Neuronal stem cell (in vitro differentiated cells): ENCODE data around the gene SEC14L1.

Experiments
- DNase-seq: peaks from one replicate; pipeline ENCODE4 v3.0.0-alpha.2; 2013; ENCODE audit warnings: low spot score
- H2AFZ ChIP-seq: one replicate; pipeline ENCODE4 v1.6.1; 2013; ENCODE audit warnings: mild to moderate bottlenecking, low read length, inconsistent platforms
- H2AK5ac ChIP-seq: 2 replicates; pipeline ENCODE4 v1.6.1; 2013; ENCODE audit warnings: low read depth, mild to moderate bottlenecking, inconsistent platforms, low read length, moderate library complexity, mixed read lengths
- H2BK120ac ChIP-seq: 2 replicates; pipeline ENCODE4 v1.6.1; 2013; ENCODE audit warnings: low read depth, mild to moderate bottlenecking, inconsistent platforms, low read length, moderate library complexity, mixed read lengths
- H2BK12ac ChIP-seq: one replicate; pipeline ENCODE4 v1.6.1; 2013; ENCODE audit warnings: low read length, inconsistent platforms
- H2BK15ac ChIP-seq: 2 replicates; pipeline ENCODE4 v1.6.1; 2013; ENCODE audit warnings: mild to moderate bottlenecking, low read length, inconsistent platforms, mixed read lengths
- H2BK5ac ChIP-seq: one replicate; pipeline ENCODE4 v1.6.1; 2013; ENCODE audit warnings: inconsistent platforms, mild to moderate bottlenecking, low read length, moderate library complexity
- H3K14ac ChIP-seq: one replicate; pipeline ENCODE4 v1.6.1; 2013; ENCODE audit warnings: low read length, inconsistent platforms
- H3K18ac ChIP-seq: 2 replicates; pipeline ENCODE4 v1.6.1; 2013; ENCODE audit warnings: low read length, inconsistent platforms
- H3K23ac ChIP-seq: 2 replicates; pipeline ENCODE4 v1.6.1; 2013; ENCODE audit warnings: low read depth, mild to moderate bottlenecking, mixed read lengths, low read length, inconsistent platforms; ENCODE audit not compliant: poor library complexity
- H3K27ac ChIP-seq: replicated peaks from 3 replicates; pipeline ENCODE4 v1.5.1; 2013; ENCODE audit warnings: low read length, inconsistent platforms
- H3K27me3 ChIP-seq, 3 experiments: 2 replicates each; pipeline ENCODE4 v1.6.1; 2013; ENCODE audit warnings: low read length in 3 of 3, mild to moderate bottlenecking in 2 of 3, inconsistent platforms in 1 of 3, low read depth in 1 of 3, mixed read lengths in 1 of 3, moderate library complexity in 1 of 3; ENCODE audit not compliant: control insufficient read depth in 3 of 3, insufficient read depth in 3 of 3
- H3K36me3 ChIP-seq, 2 donors: replicated peaks in 1 of 2; 2 replicates each; pipeline ENCODE4 v1.6.1; 2013; ENCODE audit warnings: low read length in 2 of 2; ENCODE audit not compliant: control insufficient read depth in 2 of 2, insufficient read depth in 2 of 2
- H3K4ac ChIP-seq: 2 replicates; pipeline ENCODE4 v1.6.1; 2013; ENCODE audit warnings: inconsistent platforms, mild to moderate bottlenecking, low read length, moderate library complexity
- H3K4me1 ChIP-seq, 2 donors: 1 replicate in 1 of 2; 2 replicates in 1 of 2; pipeline ENCODE4 v1.6.1; 2013; ENCODE audit warnings: low read length in 2 of 2, low read depth in 1 of 2; ENCODE audit not compliant: control insufficient read depth in 2 of 2, insufficient read depth in 1 of 2
- H3K4me2 ChIP-seq: one replicate; pipeline ENCODE4 v1.6.1; 2013; ENCODE audit warnings: mild to moderate bottlenecking, low read length, inconsistent platforms; ENCODE audit not compliant: insufficient read depth, poor library complexity, severe bottlenecking
- H3K4me3 ChIP-seq, 2 donors: 2 replicates each; pipeline ENCODE4 v1.5.1; 2013; ENCODE audit warnings: low read length in 2 of 2, mild to moderate bottlenecking in 2 of 2, inconsistent platforms in 1 of 2, moderate library complexity in 1 of 2
- H3K79me1 ChIP-seq: one replicate; pipeline ENCODE4 v1.6.1; 2013; ENCODE audit warnings: low read depth, mild to moderate bottlenecking, inconsistent platforms, low read length, moderate library complexity
- H3K9ac ChIP-seq: one replicate; pipeline ENCODE4 v1.6.1; 2013; ENCODE audit warnings: mild to moderate bottlenecking, low read depth, low read length, inconsistent platforms; ENCODE audit not compliant: poor library complexity
- H3K9me3 ChIP-seq, 2 donors: replicated peaks in 1 of 2; 2 replicates each; pipeline versions ENCODE3 to v1.6.1; 2013; ENCODE audit warnings: low read length in 2 of 2, mild to moderate bottlenecking in 2 of 2, inconsistent platforms in 1 of 2, low read depth in 1 of 2, mixed read lengths in 1 of 2, moderate library complexity in 1 of 2; ENCODE audit not compliant: control insufficient read depth in 2 of 2, insufficient read depth in 1 of 2
- H4K8ac ChIP-seq: one replicate; pipeline ENCODE4 v1.6.1; 2013; ENCODE audit warnings: low read depth, mild to moderate bottlenecking, inconsistent platforms, low read length, moderate library complexity
- H4K91ac ChIP-seq: one replicate; pipeline ENCODE4 v1.6.1; 2013; ENCODE audit warnings: low read length, low read depth, mild to moderate bottlenecking, inconsistent platforms; ENCODE audit not compliant: poor library complexity
- WGBS, 2 donors: extraction: QIAGEN DNeasy Blood & Tissue Kit; methylation state at CpG; one replicate each; pipeline ENCODE4 v1.1.7; 2013; ENCODE audit warnings: missing lambda C conversion rate in 2 of 2, mixed read lengths in 1 of 2; ENCODE audit not compliant: insufficient read length in 2 of 2, insufficient replicate concordance in 1 of 2; ENCODE audit errors: extremely low coverage in 2 of 2; 5-methylcytosine and 5-hydroxymethylcytosine counted together

The SEC14L1 gene

GRCh38 chr17:77208217-77208808 lies 67.5 kb downstream of the SEC14L1 start:
- Histone ChIP-seq H3K9me3 (peaks cover 0 to 2% of the 10 kb centered on the region in 2 donors), H3K4me2 (no peak overlapping the region), H3K9ac (no peak overlapping the region), H3K79me1 (no peaks in the 10 kb centered on the region), H4K91ac (no peak overlapping the region), H2BK15ac (no peak overlapping the region), H3K14ac (no peak overlapping the region), H2BK5ac (no peak overlapping the region), H3K23ac (no peak overlapping the region), H3K4me1 (peaks cover 0 to 5% of the 10 kb centered on the region in 2 donors), H3K36me3 (peaks cover 52 to 99% of the 10 kb centered on the region in 2 donors), H2BK120ac (no peak overlapping the region), H3K4ac (no peak overlapping the region), H2AK5ac (no peak overlapping the region), H3K4me3 (no peak overlapping the region), H2AFZ (no peak overlapping the region), H3K18ac (no peak overlapping the region), H3K27me3 (no peaks in the 10 kb centered on the region), H4K8ac (no peak overlapping the region), H2BK12ac (no peak overlapping the region), H3K27ac (no peak overlapping the region)
- WGBS, 2 donors = no CpG with 5 or more reads among the region's 16 CpGs
- DNase-seq = no peak

GRCh38 chr17:77208856-77209255 lies 68.1 kb downstream of the SEC14L1 start:
- peaks cover 0 to 2% of the 10 kb centered on the region in 2 donors for H3K9me3 ChIP-seq
- H3K14ac ChIP-seq = no peak overlapping the region
- WGBS, 2 donors = no CpG with 5 or more reads among the region's 3 CpGs
- DNase-seq = no peak
- no peak overlapping the region for H3K4ac ChIP-seq
- no peaks in the 10 kb centered on the region for H3K79me1 ChIP-seq
- H2BK120ac ChIP-seq = no peak overlapping the region
- no peak overlapping the region for H3K18ac ChIP-seq
- no peak overlapping the region for H2AK5ac ChIP-seq
- H3K27ac ChIP-seq = no peak overlapping the region
- no peak overlapping the region for H3K4me2 ChIP-seq
- H3K23ac ChIP-seq = no peak overlapping the region
- H2BK5ac ChIP-seq = no peak overlapping the region
- H4K91ac ChIP-seq = no peak overlapping the region
- peaks cover 58 to 99% of the 10 kb centered on the region in 2 donors for H3K36me3 ChIP-seq
- H3K4me1 ChIP-seq = peaks cover 0 to 5% of the 10 kb centered on the region in 2 donors
- no peak overlapping the region for H4K8ac ChIP-seq
- no peak overlapping the region for H2AFZ ChIP-seq
- H2BK15ac ChIP-seq = no peak overlapping the region
- no peak overlapping the region for H3K9ac ChIP-seq
- no peak overlapping the region for H3K4me3 ChIP-seq
- H2BK12ac ChIP-seq = no peak overlapping the region
- H3K27me3 ChIP-seq = no peaks in the 10 kb centered on the region

- H4K8ac ChIP-seq = no peak overlapping the region
- peaks cover 0 to 5% of the 10 kb centered on the region in 2 donors for H3K4me1 ChIP-seq
- H3K9me3 ChIP-seq = peaks cover 0 to 2% of the 10 kb centered on the region in 2 donors
- no peak overlapping the region for H3K23ac ChIP-seq
- H3K14ac ChIP-seq = no peak overlapping the region
- no peak overlapping the region for H3K4me3 ChIP-seq
- no peak overlapping the region for H2BK5ac ChIP-seq
- no peak overlapping the region for H2AK5ac ChIP-seq
- H3K27ac ChIP-seq = no peak overlapping the region
- no peak overlapping the region for H3K9ac ChIP-seq
- H2BK15ac ChIP-seq = no peak overlapping the region
- H2BK120ac ChIP-seq = no peak overlapping the region
- no peaks in the 10 kb centered on the region for H3K79me1 ChIP-seq
- H2BK12ac ChIP-seq = no peak overlapping the region
- peaks cover 62 to 100% of the 10 kb centered on the region in 2 donors for H3K36me3 ChIP-seq
- no CpG with 5 or more reads among the region's 13 CpGs for WGBS, 2 donors
- no peak overlapping the region for H4K91ac ChIP-seq
- no peak for DNase-seq
- H2AFZ ChIP-seq = no peak overlapping the region
- no peak overlapping the region for H3K4ac ChIP-seq
- no peak overlapping the region for H3K4me2 ChIP-seq
- H3K27me3 ChIP-seq = no peaks in the 10 kb centered on the region
- H3K18ac ChIP-seq = no peak overlapping the region
Observed at GRCh38 chr17:77209330-77209748, 68.6 kb downstream of the SEC14L1 start.

GRCh38 chr17:77210331-77210730 lies 69.6 kb downstream of the SEC14L1 start:
- H3K27ac ChIP-seq = no peak overlapping the region
- no peaks in the 10 kb centered on the region for H3K79me1 ChIP-seq
- H3K9me3 ChIP-seq = peaks cover 0 to 2% of the 10 kb centered on the region in 2 donors
- no peak overlapping the region for H4K91ac ChIP-seq
- H4K8ac ChIP-seq = no peak overlapping the region
- H2AK5ac ChIP-seq = no peak overlapping the region
- no peak overlapping the region for H2BK5ac ChIP-seq
- H2BK120ac ChIP-seq = no peak overlapping the region
- no peak overlapping the region for H3K9ac ChIP-seq
- H3K4me2 ChIP-seq = no peak overlapping the region
- H2AFZ ChIP-seq = no peak overlapping the region
- no peak overlapping the region for H3K18ac ChIP-seq
- no peak overlapping the region for H3K4ac ChIP-seq
- peaks cover 63 to 100% of the 10 kb centered on the region in 2 donors for H3K36me3 ChIP-seq
- H2BK12ac ChIP-seq = no peak overlapping the region
- no peaks in the 10 kb centered on the region for H3K27me3 ChIP-seq
- H3K14ac ChIP-seq = no peak overlapping the region
- no peak overlapping the region for H3K23ac ChIP-seq
- H3K4me3 ChIP-seq = no peak overlapping the region
- no peak for DNase-seq
- no peak overlapping the region for H2BK15ac ChIP-seq
- H3K4me1 ChIP-seq = peaks cover 0 to 5% of the 10 kb centered on the region in 2 donors
- WGBS, 2 donors = no CpG with 5 or more reads among the region's 7 CpGs
